K562 (cell line): ENCODE results near the gene PDZRN3. TPM values are rescaled to one million over a fixed set of nuclear protein-coding genes. Genes with fewer than 3 reads are reported as not detected.

Experiments
- ATAC-seq: fragments of 200-7000 bp; cut with Tn5 transposase; 3 replicates; pipeline ENCODE4 v1.9.1; 2020; ENCODE audit warnings: moderate library complexity
- BruUV-seq: library from RNA; stranded (reverse); fragments of 400-500 nt; replicated peaks from 2 replicates; lab custom pipeline; 2021; lab: Mats Ljungman, UMichigan
- CTCF ChIA-PET: fragments of 300-600 bp; formaldehyde crosslinking; extraction: SDS; loops from one replicate; lab custom pipeline; 2021; ENCODE audit warnings: low intra/inter-chr PET ratio; lab: Yijun Ruan, JAX
- POLR2A ChIA-PET: fragments of 300-600, 350-650 bp; sonication (Branson Sonifier 250); formaldehyde crosslinking; extraction: SDS; loops from one replicate; lab custom pipeline; 2021; ENCODE audit warnings: antibody characterized with exemption, inconsistent platforms; lab: Yijun Ruan, JAX
- DNase-seq, 4 experiments: peaks; one replicate each; pipeline versions ENCODE4 v3.0.0 to v3.0.0-alpha.2; 2011 to 2018; ENCODE audit warnings: low spot score in 3 of 4, mixed read lengths in 3 of 4; ENCODE audit errors: extremely low read depth in 1 of 4
- FAIRE-seq: peaks from 2 replicates; lab custom pipeline; 2011; peaks lifted over from hg19 to GRCh38; lab: Jason Lieb, UNC
- H2AFZ ChIP-seq: 2 replicates; pipeline ENCODE4 v1.6.0; 2011; ENCODE audit warnings: low read depth, low read length, control low read depth, inconsistent platforms
- H3K27ac ChIP-seq: fragments of 200-600 bp; 3 replicates; pipeline ENCODE4 v1.8.0; 2011; ENCODE audit warnings: low read depth, mild to moderate bottlenecking, control low read depth, inconsistent platforms, low read length, moderate library complexity, mixed read lengths; ENCODE audit errors: extremely low read depth
- H3K27me3 ChIP-seq, 2 experiments: fragments of 300-600 bp in 1 of 2; 2 replicates in 1 of 2; 3 replicates in 1 of 2; pipeline versions ENCODE4 v1.6.0 to v1.8.0; 2011; ENCODE audit warnings: inconsistent platforms in 2 of 2, low read length in 2 of 2, mild to moderate bottlenecking in 1 of 2, mixed read lengths in 1 of 2, moderate library complexity in 1 of 2; ENCODE audit not compliant: control insufficient read depth in 2 of 2, insufficient read depth in 2 of 2
- H3K36me3 ChIP-seq: fragments of 300-600 bp; 3 replicates; pipeline ENCODE4 v1.8.0; 2011; ENCODE audit warnings: mild to moderate bottlenecking, low read length, inconsistent platforms; ENCODE audit not compliant: control insufficient read depth, insufficient read depth
- H3K4me1 ChIP-seq, 2 experiments: fragments of 200-600 bp in 1 of 2; replicated peaks in 1 of 2; 2 replicates in 1 of 2; 3 replicates in 1 of 2; pipeline versions ENCODE4 v1.5.1 to v1.8.0; 2011; ENCODE audit warnings: inconsistent platforms in 2 of 2, low read length in 2 of 2, mild to moderate bottlenecking in 1 of 2, mixed read lengths in 1 of 2, moderate library complexity in 1 of 2; ENCODE audit not compliant: control insufficient read depth in 2 of 2, insufficient read depth in 2 of 2
- H3K4me2 ChIP-seq: 2 replicates; pipeline ENCODE4 v1.6.1; 2011; ENCODE audit warnings: low read length, control low read depth, inconsistent platforms, mixed read lengths; ENCODE audit not compliant: insufficient read depth
- H3K4me3 ChIP-seq: fragments of 200-600 bp; sonication (generic), shearing (Covaris generic); 2 replicates; pipeline ENCODE4 v1.5.1; 2016; ENCODE audit warnings: control low read depth, inconsistent platforms
- H3K79me2 ChIP-seq: fragments of 200-600 bp; 3 replicates; pipeline ENCODE4 v1.8.0; 2011; ENCODE audit warnings: low read length, inconsistent platforms; ENCODE audit not compliant: control insufficient read depth, insufficient read depth
- H3K9ac ChIP-seq, 2 experiments: 2 replicates each; pipeline versions ENCODE4 v1.6.0 to v1.6.1; 2011; ENCODE audit warnings: low read depth in 2 of 2, low read length in 2 of 2, control low read depth in 1 of 2, inconsistent platforms in 1 of 2, mild to moderate bottlenecking in 1 of 2, mixed read lengths in 1 of 2; ENCODE audit not compliant: insufficient read depth in 1 of 2
- H3K9me1 ChIP-seq: one replicate; pipeline ENCODE4 v1.6.0; 2011; ENCODE audit warnings: inconsistent platforms, mild to moderate bottlenecking, low read length, moderate library complexity; ENCODE audit not compliant: control insufficient read depth, insufficient read depth
- H3K9me3 ChIP-seq: replicated peaks from 2 replicates; pipeline ENCODE4 v1.5.1; 2011; ENCODE audit warnings: low read depth, low read length, inconsistent platforms; ENCODE audit not compliant: control insufficient read depth, insufficient read depth
- H4K20me1 ChIP-seq: replicated peaks from 2 replicates; pipeline ENCODE4 v1.6.1; 2011; ENCODE audit warnings: low read length, inconsistent platforms, mixed read lengths; ENCODE audit not compliant: control insufficient read depth, insufficient read depth
- HNRNPH1 ChIP-seq: fragments of 200-400 bp; formaldehyde crosslinking; optimal IDR thresholded peaks from 2 replicates; pipeline ENCODE3; 2017; ENCODE audit warnings: low read depth, mild to moderate bottlenecking, low read length, moderate library complexity
- RBFOX2 ChIP-seq: fragments of 200-400 bp; formaldehyde crosslinking; IDR thresholded peaks from 2 replicates; pipeline ENCODE4 v1.6.1; 2017; ENCODE audit warnings: low read depth, mild to moderate bottlenecking, low read length, moderate library complexity
- SRSF7 ChIP-seq: fragments of 200-400 bp; formaldehyde crosslinking; optimal IDR thresholded peaks from 2 replicates; pipeline ENCODE3; 2017; ENCODE audit warnings: mild to moderate bottlenecking, low read depth, low read length
- ZC3H4 ChIP-seq: sonication (generic); formaldehyde crosslinking; IDR thresholded peaks from 2 replicates; pipeline ENCODE4 v1.9.0; 2021; ENCODE audit warnings: missing genetic modification reagents, borderline replicate concordance
- WGBS: fragments of 100-300 bp; shearing (Covaris generic); methylation state at CpG from one replicate; pipeline ENCODE4 v1.1.6; 2016; ENCODE audit warnings: low coverage, mixed read lengths; ENCODE audit not compliant: insufficient coverage; ENCODE audit errors: missing lambda C conversion rate; 5-methylcytosine and 5-hydroxymethylcytosine counted together
- in situ Hi-C: fragments of 300-500 bp; cut with MboI; formaldehyde crosslinking; loops from 4 replicates; pipeline ENCODE4 v1.15.0; 2018; ENCODE audit warnings: inconsistent platforms, mixed read lengths
- intact Hi-C: fragments of 100-400 bp; cut with micrococcal nuclease; formaldehyde crosslinking; loops from 2 replicates; pipeline ENCODE4 v1.14.2; 2022
- polyA plus RNA-seq, 8 experiments: library from polyadenylated mRNA; depleted of rRNA in 4 of 8; stranded (reverse) in 5 of 8; unstranded in 3 of 8; fragments of >200 nt; fragmentation: Nextera tagmentation in 2 of 8; fragmentation: Illumina TruSeq in 1 of 8; extraction: Ambion mirVana in 2 of 8; extraction: Trizol in 1 of 8; gene quantifications; 2 replicates each; pipeline versions ENCODE4 v1.2.1 to v1.2.3, GENCODE V29; 2011 to 2014; ENCODE audit warnings: inconsistent platforms in 1 of 8, missing spikeins in 1 of 8
- total RNA-seq, 7 experiments: library from RNA; depleted of rRNA in 6 of 7; stranded (reverse); fragments of >200 nt in 6 of 7; fragmentation: Illumina TruSeq in 2 of 7; extraction: Trizol in 2 of 7; gene quantifications; 2 replicates each; pipeline versions ENCODE4 v1.2.1 to v1.2.3, GENCODE V29; 2011 to 2021; ENCODE audit warnings: low replicate concordance in 1 of 7
- TF ChIP-seq, protein P1 (sequence below): sonication (generic); formaldehyde crosslinking; IDR thresholded peaks from 2 replicates; pipeline ENCODE4 v1.8.0; 2022; ENCODE audit warnings: mild to moderate bottlenecking, missing genetic modification reagents
- TF ChIP-seq, protein P2 (sequence below): fragments of 250-450 bp; sonication (Bioruptor Pico); IDR thresholded peaks from 2 replicates; pipeline ENCODE4 v1.8.0; 2022; ENCODE audit warnings: moderate library complexity, mild to moderate bottlenecking, inconsistent platforms

The PDZRN3 gene
- total and polyA plus RNA-seq, 9 of the 15 experiments (the other 6 are each of a cell fraction or from before 2014, with no cell fraction given): 0.16 TPM; not detected in 8

DNA sequence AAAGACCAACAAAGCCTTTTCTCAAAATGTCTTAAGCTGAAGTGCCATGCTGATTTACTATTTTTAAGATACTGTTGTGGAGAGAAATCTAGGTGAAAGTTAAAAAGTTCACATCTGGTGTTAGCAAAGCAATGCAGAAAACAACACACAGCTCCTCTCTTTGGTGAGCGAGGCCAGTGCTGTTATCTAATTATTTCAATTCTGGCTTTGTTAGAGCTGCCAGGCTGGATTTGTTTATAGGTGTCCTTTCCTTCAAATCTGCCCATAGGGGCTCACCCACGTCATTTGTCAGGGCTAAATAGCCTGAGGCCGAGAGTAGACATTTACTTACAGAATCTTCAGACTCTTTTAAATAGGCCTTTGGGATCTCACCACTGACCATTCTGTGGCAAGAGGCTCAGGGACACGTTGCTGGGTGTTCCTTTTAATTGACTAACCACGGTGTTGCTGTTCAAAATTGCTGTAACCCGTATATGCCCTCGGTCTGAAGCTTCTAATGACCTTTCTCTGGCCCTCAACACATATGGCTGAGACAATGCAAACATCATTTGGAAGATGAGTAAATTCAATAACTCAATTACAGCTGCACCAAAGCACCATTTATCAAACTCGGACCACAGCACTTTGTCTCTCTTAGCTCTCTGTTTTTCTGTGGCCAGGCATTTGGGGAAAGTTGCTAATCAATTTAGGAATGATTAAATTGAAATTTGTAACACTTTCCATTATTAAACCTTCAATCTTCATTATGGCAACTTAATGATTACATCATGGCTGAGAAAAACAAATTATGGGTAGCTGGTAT lies 152.6 kb downstream of the PDZRN3 start (continued):
- TF ChIP-seq, protein P1, sequence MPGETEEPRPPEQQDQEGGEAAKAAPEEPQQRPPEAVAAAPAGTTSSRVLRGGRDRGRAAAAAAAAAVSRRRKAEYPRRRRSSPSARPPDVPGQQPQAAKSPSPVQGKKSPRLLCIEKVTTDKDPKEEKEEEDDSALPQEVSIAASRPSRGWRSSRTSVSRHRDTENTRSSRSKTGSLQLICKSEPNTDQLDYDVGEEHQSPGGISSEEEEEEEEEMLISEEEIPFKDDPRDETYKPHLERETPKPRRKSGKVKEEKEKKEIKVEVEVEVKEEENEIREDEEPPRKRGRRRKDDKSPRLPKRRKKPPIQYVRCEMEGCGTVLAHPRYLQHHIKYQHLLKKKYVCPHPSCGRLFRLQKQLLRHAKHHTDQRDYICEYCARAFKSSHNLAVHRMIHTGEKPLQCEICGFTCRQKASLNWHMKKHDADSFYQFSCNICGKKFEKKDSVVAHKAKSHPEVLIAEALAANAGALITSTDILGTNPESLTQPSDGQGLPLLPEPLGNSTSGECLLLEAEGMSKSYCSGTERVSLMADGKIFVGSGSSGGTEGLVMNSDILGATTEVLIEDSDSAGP (CRISPR knock-in tag): no peak
- no peak for TF ChIP-seq SRSF7

DNA sequence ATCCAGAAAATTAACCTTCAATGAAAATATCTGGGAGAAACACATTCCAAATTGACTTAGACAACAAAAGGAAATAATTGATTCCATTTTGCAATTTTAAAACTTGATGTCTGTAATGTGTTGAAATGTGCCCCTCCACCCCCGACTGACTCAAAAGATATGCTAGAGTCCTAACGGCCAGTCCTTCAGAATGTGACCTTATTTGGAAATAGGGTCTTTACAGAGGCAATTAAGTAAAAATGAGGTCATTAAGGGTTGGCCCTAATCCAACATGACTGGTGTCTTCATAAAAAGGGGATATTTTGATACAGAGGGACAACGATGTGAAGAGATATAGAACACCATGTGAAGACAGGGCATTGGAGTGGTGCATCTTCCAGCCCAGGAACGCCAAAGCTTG lies 153.9 kb downstream of the PDZRN3 start:
- H3K4me2 ChIP-seq: no peak overlapping the region
- no peak overlapping the region for H3K9ac ChIP-seq
- H3K9me3 ChIP-seq: no peaks in the 10 kb centered on the region
- ATAC-seq: no peak
- no peaks in the 10 kb centered on the region for H4K20me1 ChIP-seq
- H3K27ac ChIP-seq: no peak overlapping the region
- TF ChIP-seq, protein P2, sequence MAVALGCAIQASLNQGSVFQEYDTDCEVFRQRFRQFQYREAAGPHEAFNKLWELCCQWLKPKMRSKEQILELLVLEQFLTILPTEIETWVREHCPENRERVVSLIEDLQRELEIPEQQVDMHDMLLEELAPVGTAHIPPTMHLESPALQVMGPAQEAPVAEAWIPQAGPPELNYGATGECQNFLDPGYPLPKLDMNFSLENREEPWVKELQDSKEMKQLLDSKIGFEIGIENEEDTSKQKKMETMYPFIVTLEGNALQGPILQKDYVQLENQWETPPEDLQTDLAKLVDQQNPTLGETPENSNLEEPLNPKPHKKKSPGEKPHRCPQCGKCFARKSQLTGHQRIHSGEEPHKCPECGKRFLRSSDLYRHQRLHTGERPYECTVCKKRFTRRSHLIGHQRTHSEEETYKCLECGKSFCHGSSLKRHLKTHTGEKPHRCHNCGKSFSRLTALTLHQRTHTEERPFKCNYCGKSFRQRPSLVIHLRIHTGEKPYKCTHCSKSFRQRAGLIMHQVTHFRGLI: no peak
- no peak for TF ChIP-seq HNRNPH1
- TF ChIP-seq RBFOX2: no peak
- TF ChIP-seq ZC3H4 (CRISPR knock-in tag): no peak
- TF ChIP-seq, all 486 proteins: peak for 0
- Histone ChIP-seq H3K4me1 (no peaks in the 10 kb centered on the region), H3K27me3 (no peaks in the 10 kb centered on the region; a peak in 1 of 5 replicates), H3K79me2 (no peaks in the 10 kb centered on the region), H2AFZ (no peak overlapping the region), H3K4me3 (no peak overlapping the region), H3K9me1 (no peaks in the 10 kb centered on the region), H3K36me3 (no peaks in the 10 kb centered on the region)
- intact Hi-C loops: no loop called here
- in situ Hi-C loops: no loop called here
- 4% methylated on average over 4 of the region's 4 CpGs for WGBS
- no peak for DNase-seq
- no TSS peak for BruUV-seq
- no peak for FAIRE-seq
- POLR2A ChIA-PET: no interaction called here
- CTCF ChIA-PET: no interaction called here
